ENCODE measurements around the gene TCEAL4.

DNA sequence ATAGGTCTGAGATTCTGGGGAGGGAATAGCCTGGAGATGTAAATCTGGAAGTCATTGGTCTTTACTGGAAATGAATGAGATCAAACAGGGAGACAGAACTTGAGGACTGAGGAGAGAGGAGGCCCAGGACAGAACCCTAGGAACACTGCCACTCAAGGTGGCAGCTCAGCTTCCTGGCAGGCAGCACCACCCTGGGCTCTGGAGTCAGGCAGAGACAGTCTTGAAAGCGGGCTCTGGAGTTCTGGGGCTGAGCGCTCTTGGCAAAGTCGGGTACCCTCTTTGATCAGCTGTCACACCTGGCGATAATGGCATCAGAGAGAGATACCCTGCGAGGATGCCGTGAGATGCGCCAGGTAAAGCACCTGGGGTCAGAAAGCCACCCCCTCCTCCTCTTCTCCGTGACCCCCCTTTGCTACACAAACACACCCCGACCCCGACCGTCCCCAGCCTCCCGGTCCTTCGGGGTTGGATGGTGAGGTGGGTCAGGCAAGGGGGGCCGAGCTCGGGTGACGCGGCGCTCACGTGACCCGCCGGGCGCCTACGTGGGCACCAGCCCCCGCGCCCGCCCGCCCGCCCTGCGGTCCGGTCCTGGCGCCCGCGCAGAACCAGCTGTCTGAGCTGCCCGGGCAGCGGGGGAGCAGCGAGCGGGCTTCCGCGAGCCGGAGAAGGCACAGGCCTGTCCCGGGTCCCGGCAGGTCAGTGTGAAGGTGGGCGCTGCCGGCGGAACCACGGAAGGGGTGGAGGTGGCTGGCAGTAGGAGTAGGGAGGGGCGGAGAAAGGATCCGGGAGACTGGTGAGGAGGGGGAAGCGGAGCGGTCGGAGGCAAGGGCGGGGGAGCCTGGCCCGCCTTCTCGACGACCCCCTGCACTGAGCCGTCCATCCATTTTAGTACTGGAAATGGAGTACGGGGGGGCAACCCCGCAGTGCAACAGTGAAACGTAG, 22.3 kb downstream of the TCEAL4 start, which contains the start of gene TCEAL3:
- TF ChIP-seq, protein P1, sequence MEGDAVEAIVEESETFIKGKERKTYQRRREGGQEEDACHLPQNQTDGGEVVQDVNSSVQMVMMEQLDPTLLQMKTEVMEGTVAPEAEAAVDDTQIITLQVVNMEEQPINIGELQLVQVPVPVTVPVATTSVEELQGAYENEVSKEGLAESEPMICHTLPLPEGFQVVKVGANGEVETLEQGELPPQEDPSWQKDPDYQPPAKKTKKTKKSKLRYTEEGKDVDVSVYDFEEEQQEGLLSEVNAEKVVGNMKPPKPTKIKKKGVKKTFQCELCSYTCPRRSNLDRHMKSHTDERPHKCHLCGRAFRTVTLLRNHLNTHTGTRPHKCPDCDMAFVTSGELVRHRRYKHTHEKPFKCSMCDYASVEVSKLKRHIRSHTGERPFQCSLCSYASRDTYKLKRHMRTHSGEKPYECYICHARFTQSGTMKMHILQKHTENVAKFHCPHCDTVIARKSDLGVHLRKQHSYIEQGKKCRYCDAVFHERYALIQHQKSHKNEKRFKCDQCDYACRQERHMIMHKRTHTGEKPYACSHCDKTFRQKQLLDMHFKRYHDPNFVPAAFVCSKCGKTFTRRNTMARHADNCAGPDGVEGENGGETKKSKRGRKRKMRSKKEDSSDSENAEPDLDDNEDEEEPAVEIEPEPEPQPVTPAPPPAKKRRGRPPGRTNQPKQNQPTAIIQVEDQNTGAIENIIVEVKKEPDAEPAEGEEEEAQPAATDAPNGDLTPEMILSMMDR (conservative IDR thresholded peaks at IDR 0.05 in 1 of 2, IDR thresholded peaks at IDR 0.05 in 1 of 2; ENCODE audit: low read depth in 1 of 2, low read length in 2 of 2): no peak
- TF ChIP-seq EZH2 (IDR thresholded peaks at IDR 0.05; ENCODE audit: low read length, missing control alignments): no peak
